Measurements from ENCODE around the gene ANKS1A.

Gene ANKS1A

DNA sequence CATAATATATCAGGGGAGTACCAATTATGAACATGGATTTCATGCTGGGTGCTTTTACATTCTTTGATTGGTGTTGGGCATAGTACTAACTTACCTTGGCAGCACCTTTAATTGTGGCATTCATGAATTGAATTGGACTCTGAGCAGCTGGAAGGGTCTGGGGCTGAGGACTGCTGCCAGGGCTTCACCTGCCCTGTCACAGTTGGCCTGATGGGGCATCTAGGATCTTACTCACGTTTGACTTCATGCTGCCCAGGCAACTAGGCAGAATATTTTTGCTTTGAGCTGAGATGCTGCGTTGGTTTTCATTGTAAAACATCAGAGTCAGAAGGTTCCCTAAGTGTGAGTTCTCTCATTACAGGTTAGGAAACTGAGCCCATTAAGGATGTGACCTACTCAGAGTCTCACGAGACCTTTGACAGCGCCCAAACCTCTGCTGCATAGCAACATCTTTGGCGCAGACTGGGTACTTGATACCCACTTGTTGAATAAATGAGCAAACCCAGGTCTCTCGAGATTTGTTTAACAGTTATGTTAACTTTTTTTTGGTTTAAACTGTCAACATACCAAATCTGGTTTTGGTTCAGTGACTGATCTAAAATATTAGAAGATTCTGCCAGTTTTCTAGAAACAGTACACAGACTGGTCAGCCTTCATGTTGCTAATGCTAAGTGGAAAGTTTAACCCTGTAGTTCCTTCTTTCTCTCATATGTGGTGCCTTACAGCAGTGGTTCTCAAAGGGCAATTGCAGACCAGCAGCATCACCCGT is 147.2 kb downstream of the ANKS1A start:
- TF ChIP-seq, protein P1, sequence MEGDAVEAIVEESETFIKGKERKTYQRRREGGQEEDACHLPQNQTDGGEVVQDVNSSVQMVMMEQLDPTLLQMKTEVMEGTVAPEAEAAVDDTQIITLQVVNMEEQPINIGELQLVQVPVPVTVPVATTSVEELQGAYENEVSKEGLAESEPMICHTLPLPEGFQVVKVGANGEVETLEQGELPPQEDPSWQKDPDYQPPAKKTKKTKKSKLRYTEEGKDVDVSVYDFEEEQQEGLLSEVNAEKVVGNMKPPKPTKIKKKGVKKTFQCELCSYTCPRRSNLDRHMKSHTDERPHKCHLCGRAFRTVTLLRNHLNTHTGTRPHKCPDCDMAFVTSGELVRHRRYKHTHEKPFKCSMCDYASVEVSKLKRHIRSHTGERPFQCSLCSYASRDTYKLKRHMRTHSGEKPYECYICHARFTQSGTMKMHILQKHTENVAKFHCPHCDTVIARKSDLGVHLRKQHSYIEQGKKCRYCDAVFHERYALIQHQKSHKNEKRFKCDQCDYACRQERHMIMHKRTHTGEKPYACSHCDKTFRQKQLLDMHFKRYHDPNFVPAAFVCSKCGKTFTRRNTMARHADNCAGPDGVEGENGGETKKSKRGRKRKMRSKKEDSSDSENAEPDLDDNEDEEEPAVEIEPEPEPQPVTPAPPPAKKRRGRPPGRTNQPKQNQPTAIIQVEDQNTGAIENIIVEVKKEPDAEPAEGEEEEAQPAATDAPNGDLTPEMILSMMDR (IDR thresholded peaks at IDR 0.05; ENCODE audit: low read depth, low read length), result no peak
- no peak for DNase-seq (ENCODE audit: low read depth in 2 of 2)
- no peak overlapping the region for H3K4me3 ChIP-seq (replicated peaks in 1 of 2; ENCODE audit: low read depth in 2 of 2, low read length in 2 of 2)

DNA sequence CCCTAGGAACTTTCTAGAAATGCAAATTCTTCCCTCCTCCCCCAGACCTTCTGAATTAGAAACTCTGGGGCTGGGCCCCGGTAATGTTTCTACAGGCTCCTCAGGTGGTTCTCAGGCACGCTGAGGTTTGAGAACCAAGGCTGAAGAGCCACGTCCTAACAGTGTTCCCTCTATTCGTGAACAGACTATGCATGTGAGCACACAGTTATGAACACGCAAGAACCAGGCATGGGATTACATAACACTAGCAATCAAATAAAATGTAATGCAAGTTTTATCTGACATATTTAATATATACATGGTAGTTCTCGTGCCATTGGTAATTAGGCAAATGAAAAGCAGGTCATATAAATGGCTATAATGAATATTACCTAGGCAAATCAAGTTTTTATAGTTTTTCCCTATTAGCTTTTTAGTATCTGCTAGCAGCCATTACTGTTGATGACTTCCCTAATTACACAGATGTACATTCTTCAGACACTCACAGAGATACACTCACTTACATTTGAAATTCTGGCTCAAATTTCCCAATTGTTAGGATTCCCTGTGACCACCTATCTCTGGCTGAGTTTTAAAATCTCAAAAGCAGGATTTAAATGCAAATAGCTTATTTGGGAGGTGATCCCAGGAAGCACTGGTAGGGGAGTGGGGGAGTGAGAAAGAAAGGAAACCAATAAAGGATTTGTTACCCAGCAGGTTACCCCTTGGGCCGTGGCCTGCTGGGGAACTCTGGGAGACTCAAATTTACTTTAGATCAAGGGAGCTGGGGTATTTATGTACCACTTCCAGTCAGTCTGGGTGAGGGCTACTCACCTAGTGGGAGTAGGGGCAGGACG is 148.0 kb downstream of the ANKS1A start:
- no peak overlapping the region for H3K4me3 ChIP-seq (replicated peaks in 1 of 2; ENCODE audit: low read depth in 2 of 2, low read length in 2 of 2)
- TF ChIP-seq, protein P1 (IDR thresholded peaks at IDR 0.05; ENCODE audit: low read depth, low read length), result no peak
- no peak for DNase-seq (ENCODE audit: low read depth in 2 of 2)

DNA sequence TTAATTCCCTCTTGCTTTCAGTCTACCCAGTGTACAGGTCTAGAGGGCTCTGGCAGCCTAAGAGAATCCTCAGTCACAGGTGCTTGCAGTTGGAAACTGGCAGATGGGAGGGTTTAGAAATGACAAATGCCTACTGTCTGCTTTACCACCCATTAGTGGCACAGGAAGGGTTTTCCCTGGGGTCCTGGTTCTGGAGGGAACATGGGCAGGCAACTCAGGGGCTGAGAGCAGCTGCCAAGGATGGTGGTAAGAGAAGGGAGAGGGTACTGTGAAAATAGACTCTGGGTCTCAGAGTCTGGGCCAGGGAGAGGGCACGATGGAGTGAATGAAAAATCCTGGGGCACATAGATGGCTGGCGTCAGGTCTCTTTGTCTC is 148.6 kb downstream of the ANKS1A start:
- TF ChIP-seq, protein P1 (IDR thresholded peaks at IDR 0.05; ENCODE audit: low read depth, low read length), result no peak
- DNase-seq (ENCODE audit: low read depth in 2 of 2), result no peak
- no peak overlapping the region for H3K4me3 ChIP-seq (replicated peaks in 1 of 2; ENCODE audit: low read depth in 2 of 2, low read length in 2 of 2)

DNA sequence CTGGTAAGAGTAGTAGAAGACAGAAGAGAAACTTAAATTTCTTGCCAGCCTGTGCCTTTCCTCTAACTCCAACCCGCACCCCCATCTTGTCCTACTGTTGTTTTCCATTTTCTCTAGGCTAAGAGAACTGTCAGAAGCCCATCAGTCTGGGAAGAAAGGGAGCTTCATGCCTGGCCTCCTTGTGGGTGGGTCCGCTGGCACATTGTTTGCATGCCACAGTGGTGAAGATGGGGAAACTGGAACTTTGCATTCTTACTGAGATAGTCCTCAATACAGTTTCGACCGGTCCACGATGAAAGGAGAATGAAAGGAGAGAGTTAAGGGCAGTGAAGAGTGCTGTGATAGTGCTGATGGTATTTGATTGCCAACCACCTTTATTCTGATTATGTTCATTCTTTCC is 149.0 kb downstream of the ANKS1A start:
- H3K4me3 ChIP-seq (replicated peaks in 1 of 2; ENCODE audit: low read depth in 2 of 2, low read length in 2 of 2), result no peak overlapping the region
- TF ChIP-seq, protein P1 (IDR thresholded peaks at IDR 0.05; ENCODE audit: low read depth, low read length), result no peak
- DNase-seq (ENCODE audit: low read depth in 2 of 2), result peak in 1 of 2 donors; percentile 18

DNA sequence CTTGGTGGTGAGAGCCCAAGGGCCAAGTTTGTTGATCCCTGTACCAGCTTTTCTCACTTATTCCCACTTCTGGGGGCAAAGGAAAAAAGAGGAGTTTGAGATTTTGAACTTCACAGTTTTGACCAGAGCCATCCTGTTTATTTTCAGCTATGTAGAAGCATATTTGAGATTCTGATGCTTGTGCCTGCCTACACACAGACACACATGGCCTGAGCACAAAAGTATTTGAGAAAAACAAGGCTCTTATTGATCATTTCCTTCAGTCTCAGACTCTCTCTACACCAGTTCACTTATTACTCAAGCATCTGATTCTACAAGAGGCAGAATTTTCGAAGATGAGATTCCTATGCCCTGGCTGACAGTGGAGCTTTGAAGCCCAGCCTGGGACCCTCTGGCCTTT is 151.3 kb downstream of the ANKS1A start:
- TF ChIP-seq, protein P1 (IDR thresholded peaks at IDR 0.05; ENCODE audit: low read depth, low read length), result no peak
- DNase-seq (ENCODE audit: low read depth in 2 of 2), result no peak
- H3K4me3 ChIP-seq (replicated peaks in 1 of 2; ENCODE audit: low read depth in 2 of 2, low read length in 2 of 2), result no peak overlapping the region

DNA sequence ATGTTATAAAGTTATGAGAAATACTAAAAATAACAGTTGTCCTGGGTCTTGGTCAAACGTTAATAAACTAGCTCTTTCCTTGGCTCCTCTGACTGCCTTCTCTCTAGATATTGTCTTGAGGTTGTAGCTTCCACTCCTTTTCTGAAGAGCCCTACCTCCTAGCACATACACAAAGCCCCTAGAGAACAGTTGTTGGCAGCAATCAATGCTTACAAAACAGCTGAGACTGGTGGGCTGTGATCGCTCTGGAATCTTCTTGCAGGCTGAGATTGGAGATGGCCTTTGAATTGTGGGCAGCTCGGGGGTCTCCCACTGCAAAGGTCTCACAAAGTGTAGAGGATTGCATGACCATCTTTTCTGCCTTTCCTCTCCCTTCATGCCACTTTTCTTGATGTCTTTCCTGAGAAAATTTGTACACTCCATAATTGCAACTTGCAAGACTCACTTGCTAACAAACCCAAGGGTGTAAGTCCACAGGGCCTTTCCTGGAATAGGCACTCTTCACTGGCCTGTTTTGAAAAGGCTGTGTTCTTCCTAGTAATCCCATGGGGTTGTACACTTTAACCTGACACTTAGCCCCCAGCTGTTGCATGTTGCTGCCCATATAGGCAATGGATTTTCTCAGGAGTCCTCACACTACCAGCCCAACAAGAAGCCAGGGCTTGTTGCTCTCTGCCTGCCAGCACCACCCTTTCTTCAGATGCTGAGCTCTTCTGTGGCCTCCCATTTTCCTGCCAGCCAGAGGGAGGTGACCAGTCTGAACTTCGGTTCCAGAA is 152.2 kb downstream of the ANKS1A start:
- TF ChIP-seq, protein P1 (IDR thresholded peaks at IDR 0.05; ENCODE audit: low read depth, low read length), result no peak
- DNase-seq (ENCODE audit: low read depth in 2 of 2), result no peak
- no peak overlapping the region for H3K4me3 ChIP-seq (replicated peaks in 1 of 2; ENCODE audit: low read depth in 2 of 2, low read length in 2 of 2)

Measured in cardiac fibroblast (primary cell).